ENCODE results near the gene NTSR1.

DNA sequence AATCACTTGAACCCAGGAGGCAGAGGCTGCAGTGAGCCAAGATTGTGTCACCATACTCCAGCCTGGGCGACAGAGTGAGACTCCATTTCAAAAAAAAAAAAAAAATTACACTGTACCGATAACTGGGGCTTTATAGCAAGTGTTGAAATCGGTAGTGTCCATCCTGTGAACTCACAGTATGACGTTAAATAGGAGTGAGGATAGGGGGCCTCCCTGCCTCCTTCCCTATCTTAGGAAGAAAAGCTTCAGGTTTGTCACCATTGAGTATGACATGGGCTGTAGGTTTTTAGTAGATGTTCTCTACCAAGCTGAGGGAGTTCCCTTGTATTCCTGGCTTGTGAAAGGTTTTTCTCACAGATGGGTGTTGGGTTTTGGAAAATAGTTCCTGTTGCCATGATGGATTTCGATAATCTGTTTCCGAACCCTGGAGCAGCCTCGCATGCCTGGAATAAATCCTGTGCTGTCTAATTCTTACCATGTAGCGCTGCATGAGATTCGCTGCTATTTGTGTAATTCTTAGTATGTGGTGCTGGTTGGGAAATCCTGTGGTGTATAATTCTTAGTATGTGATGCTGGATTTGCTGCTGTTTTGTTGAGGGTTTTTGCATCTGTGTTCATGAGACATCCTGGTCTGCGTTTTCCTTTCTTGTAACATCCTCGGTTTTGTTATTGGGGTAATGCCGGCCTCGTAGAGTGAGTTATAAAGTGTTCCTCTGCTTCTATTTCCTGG is 23.6 kb downstream of the NTSR1 start:
- TF ChIP-seq RAD21 (IDR thresholded peaks at IDR 0.05) (no peak), CTCF (IDR thresholded peaks at IDR 0.05; ENCODE audit: low read depth, low read length, missing input control) (no peak), REST (IDR thresholded peaks at IDR 0.05) (no peak), GABPA (IDR thresholded peaks at IDR 0.05 in 1 of 2, conservative IDR thresholded peaks at IDR 0.05 in 1 of 2) (no peak), ATF3 (IDR thresholded peaks at IDR 0.05) (no peak), HNF4A (conservative IDR thresholded peaks at IDR 0.05) (no peak), TAF1 (conservative IDR thresholded peaks at IDR 0.05) (no peak), FOXA2 (IDR thresholded peaks at IDR 0.05) (no peak)
- TF ChIP-seq, protein P1, sequence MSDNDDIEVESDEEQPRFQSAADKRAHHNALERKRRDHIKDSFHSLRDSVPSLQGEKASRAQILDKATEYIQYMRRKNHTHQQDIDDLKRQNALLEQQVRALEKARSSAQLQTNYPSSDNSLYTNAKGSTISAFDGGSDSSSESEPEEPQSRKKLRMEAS (IDR thresholded peaks at IDR 0.05) = no peak
